ENCODE data around the gene TBATA.

DNA sequence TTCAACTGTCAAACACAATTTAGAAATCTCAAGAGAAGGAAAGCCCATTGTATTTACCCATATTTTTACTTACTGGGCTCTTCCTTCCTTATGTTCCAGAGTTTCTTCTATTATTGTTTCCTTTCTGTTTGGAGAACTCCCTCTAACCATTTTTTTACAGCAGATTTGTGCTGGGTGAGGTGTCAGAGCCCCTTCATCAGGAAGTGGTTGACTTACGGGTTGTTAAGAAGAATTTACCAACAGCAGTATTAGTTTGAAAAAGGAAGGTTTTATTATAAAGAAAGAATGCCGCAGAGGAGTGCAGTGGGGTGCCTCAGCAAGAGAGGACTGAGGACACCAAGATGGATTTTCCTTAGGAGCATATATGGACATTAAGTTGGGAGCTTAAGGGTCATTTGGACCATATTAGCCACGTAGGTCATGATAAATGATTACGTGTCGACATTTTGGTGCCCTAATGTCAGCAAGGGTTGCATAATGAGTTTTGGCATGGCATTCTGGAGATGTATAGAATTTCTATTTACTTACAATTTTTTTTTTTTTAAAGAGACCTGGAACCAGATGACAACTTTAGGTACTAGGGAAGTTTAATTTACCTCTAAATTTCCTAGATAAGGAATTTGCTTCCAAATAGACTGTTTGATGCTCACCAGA, 6.3 kb upstream of the TBATA start:
- TF ChIP-seq YY1 (IDR thresholded peaks at IDR 0.05; ENCODE audit: low read depth, low read length) = no peak
- TF ChIP-seq KDM1A (IDR thresholded peaks at IDR 0.05; ENCODE audit: borderline replicate concordance, low read length) = no peak
- no peak for TF ChIP-seq PHF8 (conservative IDR thresholded peaks at IDR 0.05; ENCODE audit: low read depth, low read length)
- TF ChIP-seq NANOG (IDR thresholded peaks at IDR 0.05; ENCODE audit: insufficient read depth, low read depth, low read length, poor library complexity, severe bottlenecking) = no peak
- TF ChIP-seq SRF (IDR thresholded peaks at IDR 0.05; ENCODE audit: low read depth, low read length) = no peak
- TF ChIP-seq POU5F1 (IDR thresholded peaks at IDR 0.05; ENCODE audit: low read depth, low read length) = no peak
- no peak for TF ChIP-seq TAF1 (IDR thresholded peaks at IDR 0.05; ENCODE audit: low read depth, low read length)
- TF ChIP-seq CHD2 (IDR thresholded peaks at IDR 0.05; ENCODE audit: low read length) = no peak
- no peak for TF ChIP-seq POLR2AphosphoS5 (IDR thresholded peaks at IDR 0.05; ENCODE audit: low read depth, low read length)
- TF ChIP-seq CREB1 (IDR thresholded peaks at IDR 0.05) = no peak
- TF ChIP-seq POLR2A (IDR thresholded peaks at IDR 0.05; ENCODE audit: control extremely low read depth in 1 of 2, low read depth in 2 of 2, low read length in 2 of 2) = no peak
- TF ChIP-seq SAP30 (IDR thresholded peaks at IDR 0.05; ENCODE audit: insufficient read depth, insufficient replicate concordance, low read length) = no peak
- TF ChIP-seq GABPA (IDR thresholded peaks at IDR 0.05; ENCODE audit: borderline replicate concordance, insufficient read depth, low read length) = no peak

All from H1 (cell line).